Stomach (tissue), 9 donors: ENCODE results near the gene WASF2. TPM values are rescaled to one million over a fixed set of nuclear protein-coding genes. Genes with fewer than 3 reads are reported as not detected.

ENCODE experiments used
- DNase-seq, 2 donors: peaks; one replicate each; pipeline versions ENCODE4 v3.0.0 to v3.0.0-alpha.2; 2013 to 2019
- H3K27ac ChIP-seq, 5 donors: fragments of 200-600 bp in 4 of 5; sonication (generic) in 4 of 5; one replicate each; pipeline ENCODE4 v1.5.1; 2013 to 2019; ENCODE audit warnings: mild to moderate bottlenecking in 1 of 5, moderate library complexity in 1 of 5
- H3K27me3 ChIP-seq, 3 donors: fragments of 200-600 bp; sonication (generic); one replicate each; pipeline ENCODE4 v1.5.1; 2017 to 2019; ENCODE audit warnings: mixed run types in 1 of 3
- H3K36me3 ChIP-seq, 4 donors: fragments of 200-600 bp; sonication (generic); 1 replicate in 3 of 4; 2 replicates in 1 of 4; pipeline ENCODE4 v1.5.1; 2016 to 2019
- H3K4me1 ChIP-seq, 4 donors: fragments of 200-600 bp; sonication (generic); one replicate each; pipeline ENCODE4 v1.5.1; 2016 to 2019
- H3K4me3 ChIP-seq, 4 donors: fragments of 200-600 bp; sonication (generic) in 3 of 4; one replicate each; pipeline ENCODE4 v1.5.1; 2016 to 2019; ENCODE audit warnings: mild to moderate bottlenecking in 1 of 4
- H3K9me3 ChIP-seq, 4 donors: fragments of 200-600 bp; sonication (generic); one replicate each; pipeline ENCODE4 v1.5.1; 2016 to 2019
- CTCF ChIP-seq, 7 experiments: fragments of 450-650 bp in 4 of 7; fragments of 200-600 bp in 3 of 7; sonication (generic) in 3 of 7; IDR thresholded peaks; one replicate each; pipeline ENCODE4 v1.5.1; 2016 to 2019; ENCODE audit warnings: antibody characterized with exemption in 7 of 7, control low read depth in 2 of 7, mild to moderate bottlenecking in 1 of 7
- EP300 ChIP-seq: sonication (generic); formaldehyde crosslinking; IDR thresholded peaks from one replicate; pipeline ENCODE4 v1.6.1; 2017; ENCODE audit warnings: antibody characterized with exemption
- POLR2A ChIP-seq, 4 donors: fragments of 450-650 bp; IDR thresholded peaks; one replicate each; pipeline ENCODE4 v1.6.1; 2016; ENCODE audit warnings: antibody characterized with exemption in 4 of 4, control low read depth in 2 of 4, mild to moderate bottlenecking in 1 of 4, moderate library complexity in 1 of 4
- POLR2AphosphoS5 ChIP-seq, 3 donors: sonication (generic); formaldehyde crosslinking; IDR thresholded peaks; one replicate each; pipeline ENCODE4 v1.6.1; 2016; ENCODE audit warnings: antibody characterized with exemption in 3 of 3
- WGBS, 5 donors: extraction: QIAGEN DNeasy Blood & Tissue Kit in 3 of 5; methylation state at CpG; one replicate each; pipeline versions ENCODE4 v1.1.5 to v1.1.7; 2013 to 2018; 5-methylcytosine and 5-hydroxymethylcytosine counted together
- intact Hi-C: fragments of 100-400 bp; cut with DNase I; formaldehyde crosslinking; loops from one replicate; pipeline ENCODE4 v1.15.1; 2023; ENCODE audit warnings: low total_unique reads
- polyA plus RNA-seq, 3 donors: library from polyadenylated mRNA; stranded (reverse); fragments of 200-250 nt; gene quantifications; one replicate each; pipeline ENCODE4 v1.2.3, GENCODE V29; 2013
- total RNA-seq, 5 donors: library from RNA; depleted of rRNA; stranded (reverse); fragments of >200 nt; gene quantifications; one replicate each; pipeline versions ENCODE4 v1.1.0 to v1.2.3, GENCODE V29; 2014 to 2016
- donor health status: healthy with polysubstance abuse.
- donor health status: Bipolar disorder and iron deficiency.
- donor health status: healthy.

The WASF2 gene
- total and polyA plus RNA-seq, 8 donors = 24.7 to 82.1 (median 54.7) TPM

DNA sequence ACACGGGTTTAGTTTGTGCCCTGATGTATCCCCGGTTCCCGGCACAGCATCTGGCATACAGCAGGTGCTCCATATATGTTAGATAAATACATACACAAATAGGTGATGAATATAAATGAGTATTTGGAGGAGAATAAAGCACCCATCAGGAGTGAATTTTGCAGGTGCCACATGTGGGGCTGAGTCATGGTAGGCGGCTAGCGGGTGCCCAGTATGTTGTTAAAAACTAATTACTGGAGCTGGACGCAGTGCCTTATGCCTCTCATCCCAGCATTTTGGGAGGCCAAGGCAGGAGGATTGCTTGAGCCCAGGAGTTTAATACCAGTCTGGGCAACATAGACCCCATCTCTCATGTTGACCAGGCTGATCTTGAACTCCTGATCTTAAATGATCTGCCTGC lies 16.7 kb upstream of the WASF2 start:
- no peaks in the 10 kb centered on the region for H3K9me3 ChIP-seq
- H3K27me3 ChIP-seq = no peaks in the 10 kb centered on the region
- intact Hi-C loops = no loop called here
- WGBS, 5 donors = 91 to 96% (median 93%) methylated on average over 6 of the region's 6 CpGs
- peaks cover 18 to 30% (median 25%) of the 10 kb centered on the region in 4 donors for H3K4me1 ChIP-seq
- H3K4me3 ChIP-seq = no peak overlapping the region
- DNase-seq = no peak
- TF ChIP-seq POLR2A (IDR thresholded peaks at IDR 0.05) = no peak
- TF ChIP-seq EP300 = no peak
- no peak for TF ChIP-seq CTCF (IDR thresholded peaks at IDR 0.05)
- TF ChIP-seq POLR2AphosphoS5 (IDR thresholded peaks at IDR 0.05) = no peak
- no peak overlapping the region for H3K27ac ChIP-seq
- H3K36me3 ChIP-seq = no peaks in the 10 kb centered on the region

GRCh38 chr1:27505420-27505680 lies 15.4 kb upstream of the WASF2 start:
- intact Hi-C loops = no loop called here
- Histone ChIP-seq H3K9me3 (no peaks in the 10 kb centered on the region), H3K4me1 (peaks cover 18 to 30% (median 25%) of the 10 kb centered on the region in 4 donors), H3K36me3 (no peaks in the 10 kb centered on the region), H3K27ac (peak overlapping the region; percentile 77 to 91 (median 87)), H3K27me3 (no peaks in the 10 kb centered on the region), H3K4me3 (no peak overlapping the region)
- DNase-seq = no peak
- WGBS, 5 donors = 54 to 68% (median 58%) methylated on average over 4 to 5 of the region's 5 CpGs
- TF ChIP-seq POLR2A (IDR thresholded peaks at IDR 0.05) = no peak
- no peak for TF ChIP-seq POLR2AphosphoS5 (IDR thresholded peaks at IDR 0.05)
- TF ChIP-seq EP300 = no peak
- no peak for TF ChIP-seq CTCF (IDR thresholded peaks at IDR 0.05)

DNA sequence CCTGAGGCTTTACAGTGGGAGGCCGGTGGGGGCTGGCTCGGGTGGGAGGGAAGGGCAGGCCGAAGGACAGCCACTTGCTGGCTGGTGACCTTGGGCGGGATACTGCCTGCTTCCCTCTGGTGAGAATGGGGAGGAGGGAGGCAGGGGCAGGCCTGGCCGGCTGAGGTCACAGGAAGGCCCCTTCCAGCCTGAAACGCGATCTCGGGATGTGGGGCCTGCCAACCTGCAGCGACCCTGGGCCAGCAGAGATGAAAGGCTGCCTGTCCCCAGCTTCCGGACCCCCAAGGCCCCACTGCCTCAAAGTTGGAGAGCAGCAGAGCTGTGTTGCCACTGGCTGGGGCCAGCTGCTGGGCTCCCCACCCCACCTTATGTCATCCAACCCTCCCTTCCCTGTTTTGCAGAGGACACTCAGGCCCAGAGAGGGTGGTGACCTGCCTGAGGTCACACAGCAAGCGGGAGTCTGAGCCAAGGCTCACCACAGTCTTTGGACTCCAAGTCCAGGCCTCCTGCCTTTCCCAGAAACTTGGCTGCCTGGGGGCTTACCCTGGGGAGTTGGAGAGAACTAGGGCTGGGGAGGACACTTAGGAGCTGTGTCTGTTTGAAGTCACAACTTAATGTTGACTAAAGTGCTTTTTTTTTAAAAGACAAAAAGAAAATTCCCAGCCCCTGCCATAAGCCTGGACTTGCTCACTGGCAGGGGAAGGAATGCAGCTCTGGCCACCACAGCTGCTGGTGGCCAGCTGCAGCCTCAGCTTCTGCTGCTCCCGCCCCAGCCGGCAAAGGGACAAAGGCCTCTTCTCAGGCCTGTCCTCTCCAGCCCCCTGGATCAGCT lies 14.8 kb upstream of the WASF2 start:
- Histone ChIP-seq H3K27ac (peak overlapping the region; percentile 77 to 91 (median 87)), H3K27me3 (no peaks in the 10 kb centered on the region), H3K4me1 (peaks cover 18 to 30% (median 25%) of the 10 kb centered on the region in 4 donors), H3K9me3 (no peaks in the 10 kb centered on the region), H3K4me3 (no peak overlapping the region), H3K36me3 (no peaks in the 10 kb centered on the region)
- intact Hi-C loops = no loop called here
- WGBS, 5 donors = 22 to 34% (median 24%) methylated on average over 7 to 13 of the region's 13 CpGs
- TF ChIP-seq EP300 (no peak), POLR2AphosphoS5 (IDR thresholded peaks at IDR 0.05) (peak in 1 of 3 donors; percentile 20), CTCF (IDR thresholded peaks at IDR 0.05) (no peak)
- peak; percentile 49 to 93 for DNase-seq

- DNase-seq = no peak
- no peak for TF ChIP-seq CTCF (IDR thresholded peaks at IDR 0.05)
- no peak for TF ChIP-seq POLR2AphosphoS5 (IDR thresholded peaks at IDR 0.05)
- TF ChIP-seq EP300 = no peak
- no peak for TF ChIP-seq POLR2A (IDR thresholded peaks at IDR 0.05)
- intact Hi-C loops = no loop called here
- Histone ChIP-seq H3K9me3 (no peaks in the 10 kb centered on the region), H3K27ac (peak overlapping the region; percentile 63 to 91 (median 87)), H3K27me3 (no peaks in the 10 kb centered on the region), H3K4me3 (no peak overlapping the region), H3K4me1 (peaks cover 18 to 27% (median 24%) of the 10 kb centered on the region in 4 donors), H3K36me3 (no peaks in the 10 kb centered on the region)
- 22 to 37% (median 33%) methylated on average over 10 to 12 of the region's 12 CpGs for WGBS, 5 donors
Measured at GRCh38 chr1:27503844-27504587, 14.0 kb upstream of the WASF2 start.
